ENCODE results near the gene IFNL2. TPM values are rescaled to one million over a fixed set of nuclear protein-coding genes. Genes with fewer than 3 reads are reported as not detected.

Gene IFNL2
- total RNA-seq, 1 donor from 2014 or later = not detected

- TF ChIP-seq CTCF (IDR thresholded peaks at IDR 0.05; ENCODE audit: insufficient read depth, low read length, severe bottlenecking) = no peak
- no peaks in the 10 kb centered on the region for H3K27me3 ChIP-seq (ENCODE audit: control insufficient read depth, insufficient read depth, low read length)
- DNase-seq (ENCODE audit: low read depth) (no peak), FAIRE-seq (no peak)
- H3K4me3 ChIP-seq (ENCODE audit: low read depth, low read length) = no peak overlapping the region
- no peaks in the 10 kb centered on the region for H3K36me3 ChIP-seq (ENCODE audit: control insufficient read depth, insufficient read depth, low read length)
These were observed 15.8 kb downstream of the IFNL2 start for GRCh38 chr19:39284032-39284431.

- Histone ChIP-seq H3K27me3 (ENCODE audit: control insufficient read depth, insufficient read depth, low read length) (no peaks in the 10 kb centered on the region), H3K4me3 (ENCODE audit: low read depth, low read length) (no peak overlapping the region), H3K36me3 (ENCODE audit: control insufficient read depth, insufficient read depth, low read length) (no peaks in the 10 kb centered on the region)
- DNase-seq (ENCODE audit: low read depth) (no peak), FAIRE-seq (no peak)
- TF ChIP-seq CTCF (IDR thresholded peaks at IDR 0.05; ENCODE audit: insufficient read depth, low read length, severe bottlenecking) = no peak
These were observed 25.2 kb downstream of the IFNL2 start for GRCh38 chr19:39293394-39293793.

GRCh38 chr19:39296055-39296645, 28.0 kb downstream of the IFNL2 start, which contains the start of gene IFNL1:
Gene IFNL1 (plus strand): TSS chr19:39296407. CDS start chr19:39296422, 15 bp downstream.
- no peaks in the 10 kb centered on the region for H3K27me3 ChIP-seq (ENCODE audit: control insufficient read depth, insufficient read depth, low read length)
- no peak within 1 kb of the TSS for H3K4me3 ChIP-seq (ENCODE audit: low read depth, low read length)
- DNase-seq (ENCODE audit: low read depth) (no peak), FAIRE-seq (no peak)
- no peak for TF ChIP-seq CTCF (IDR thresholded peaks at IDR 0.05; ENCODE audit: insufficient read depth, low read length, severe bottlenecking)
- H3K36me3 ChIP-seq (ENCODE audit: control insufficient read depth, insufficient read depth, low read length) = no peaks in the 10 kb centered on the region

GRCh38 chr19:39296906-39297305, 28.7 kb downstream of the IFNL2 start:
- DNase-seq (ENCODE audit: low read depth) (no peak), FAIRE-seq (no peak)
- H3K27me3 ChIP-seq (ENCODE audit: control insufficient read depth, insufficient read depth, low read length) = no peaks in the 10 kb centered on the region
- no peak overlapping the region for H3K4me3 ChIP-seq (ENCODE audit: low read depth, low read length)
- no peak for TF ChIP-seq CTCF (IDR thresholded peaks at IDR 0.05; ENCODE audit: insufficient read depth, low read length, severe bottlenecking)
- H3K36me3 ChIP-seq (ENCODE audit: control insufficient read depth, insufficient read depth, low read length) = no peaks in the 10 kb centered on the region

GRCh38 chr19:39297931-39298634, 29.9 kb downstream of the IFNL2 start:
- Histone ChIP-seq H3K36me3 (ENCODE audit: control insufficient read depth, insufficient read depth, low read length) (no peaks in the 10 kb centered on the region), H3K4me3 (ENCODE audit: low read depth, low read length) (no peak overlapping the region), H3K27me3 (ENCODE audit: control insufficient read depth, insufficient read depth, low read length) (no peaks in the 10 kb centered on the region)
- TF ChIP-seq CTCF (IDR thresholded peaks at IDR 0.05; ENCODE audit: insufficient read depth, low read length, severe bottlenecking) = no peak
- DNase-seq (ENCODE audit: low read depth) (no peak), FAIRE-seq (no peak)

All from bronchial epithelial cell (primary cell).